Stimulated activated naive CD4-positive, alpha-beta T cell (primary cell): Measurements from ENCODE around the gene FUNDC2.
"Not testable (repeated sequence)": the region's sequence is repeated elsewhere in the genome, so short reads cannot be mapped to it uniquely, and the experiment has no call there.

ENCODE experiments used
- DNase-seq, 6 experiments: peaks; one replicate each; lab custom pipeline; 2025; lab: John Stamatoyannopoulos, UW

Gene FUNDC2, protein sequence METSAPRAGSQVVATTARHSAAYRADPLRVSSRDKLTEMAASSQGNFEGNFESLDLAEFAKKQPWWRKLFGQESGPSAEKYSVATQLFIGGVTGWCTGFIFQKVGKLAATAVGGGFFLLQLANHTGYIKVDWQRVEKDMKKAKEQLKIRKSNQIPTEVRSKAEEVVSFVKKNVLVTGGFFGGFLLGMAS

DNA sequence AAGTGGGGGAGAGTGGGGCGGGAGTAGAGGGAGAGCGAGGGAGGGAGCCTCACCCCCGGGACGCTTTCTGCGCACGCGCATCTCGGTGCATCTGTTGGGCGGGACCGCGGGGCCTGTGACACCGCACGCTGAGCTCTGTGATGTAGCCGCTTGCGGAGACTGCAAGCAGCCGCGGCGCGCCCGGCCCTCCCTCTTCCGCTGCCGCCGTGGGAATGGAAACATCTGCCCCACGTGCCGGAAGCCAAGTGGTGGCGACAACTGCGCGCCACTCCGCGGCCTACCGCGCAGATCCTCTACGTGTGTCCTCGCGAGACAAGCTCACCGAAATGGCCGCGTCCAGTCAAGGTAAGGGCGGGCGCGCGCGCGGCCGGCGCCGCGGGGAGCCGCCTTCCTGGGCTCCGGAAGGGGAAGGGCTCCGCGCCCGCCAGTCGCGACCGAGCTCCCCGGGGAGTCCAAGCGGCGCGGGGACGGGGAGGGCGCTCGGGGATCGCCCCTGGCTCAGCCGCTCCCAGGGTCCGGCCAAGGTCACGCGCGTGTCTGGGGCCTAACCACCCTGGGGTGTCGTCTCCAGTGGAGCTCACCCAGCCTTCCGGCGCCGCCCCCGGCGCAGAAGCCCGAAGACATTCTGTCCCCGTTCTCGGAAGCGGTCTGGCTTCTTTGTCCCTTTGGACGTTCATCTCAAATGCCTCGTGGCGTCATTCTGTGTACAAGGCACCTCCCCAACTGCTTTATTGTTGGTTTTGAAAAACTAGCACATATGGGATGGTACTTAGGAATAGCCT, at the start of gene FUNDC2:
TSS of gene FUNDC2 (plus strand) at position 118 of the 782 bp plus-strand sequence. CDS start at position 213, 95 bp downstream.
- DNase-seq = peak; percentile 82 to 93 (median 92)

DNA sequence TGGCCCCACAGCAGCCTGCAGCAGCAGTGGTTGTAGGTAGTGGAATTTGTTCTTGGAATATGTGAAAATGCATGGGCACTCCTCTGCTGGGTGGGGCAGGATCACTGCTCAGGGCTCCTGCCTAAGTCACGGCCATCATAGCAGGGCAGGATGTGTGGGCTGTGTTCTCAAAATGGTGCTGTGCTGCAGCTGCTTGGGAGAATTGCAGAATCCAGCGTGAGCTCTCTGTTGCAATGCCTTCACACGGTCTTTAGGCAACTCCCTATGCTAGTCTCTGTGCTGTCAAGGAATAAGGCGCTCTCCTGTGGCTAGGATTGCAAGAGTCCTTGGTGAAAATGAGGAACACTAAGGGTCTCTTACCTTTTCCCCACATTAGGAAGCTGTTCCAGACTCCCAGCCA, 47.0 kb upstream of the FUNDC2 start:
- DNase-seq = no peak

GRCh38 chrX:154980330-154981115, 46.1 kb upstream of the FUNDC2 start:
- DNase-seq = peak; percentile 47 to 81 (median 64)

- no peak for DNase-seq
These were observed 45.6 kb upstream of the FUNDC2 start for GRCh38 chrX:154981116-154981411.

DNA sequence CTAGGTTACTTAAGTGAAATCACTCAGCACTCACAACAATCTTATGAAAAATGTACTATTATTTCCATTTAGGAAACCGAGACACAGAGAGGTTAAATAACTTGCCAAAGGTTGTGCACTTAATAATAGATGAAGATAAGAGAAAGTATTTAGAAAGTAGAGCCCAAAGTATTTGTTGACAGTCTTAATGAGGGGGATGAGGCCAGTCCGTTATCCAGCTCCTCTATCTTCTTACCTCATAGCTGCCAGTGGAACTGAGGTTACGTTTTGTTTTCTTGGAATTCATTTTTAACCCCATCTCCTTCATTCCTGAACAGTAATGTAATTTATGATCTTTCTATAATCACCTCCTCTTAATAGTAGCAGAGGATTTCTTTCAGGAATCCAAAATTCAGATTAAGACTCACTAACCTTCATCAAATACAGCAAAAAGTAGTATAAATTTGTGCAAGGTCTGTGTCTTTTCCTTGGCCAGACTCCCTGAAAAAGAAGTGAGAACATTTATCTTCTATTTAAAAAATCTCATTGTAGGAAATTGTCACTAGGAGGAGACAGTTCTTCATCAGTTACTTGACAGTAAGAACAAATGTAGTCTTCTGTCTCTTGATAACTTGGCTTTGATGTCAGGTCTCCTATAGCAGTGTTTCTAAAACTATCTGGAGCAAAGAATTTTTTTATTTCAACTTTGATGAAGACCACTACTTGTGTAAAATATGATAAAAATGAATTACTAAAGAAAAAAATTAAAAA, 39.6 kb upstream of the FUNDC2 start:
- DNase-seq = peak in 2 of 6 experiments; percentile 1 to 2

- no peak for DNase-seq
These were observed 38.7 kb upstream of the FUNDC2 start for GRCh38 chrX:154987940-154988339.

DNA sequence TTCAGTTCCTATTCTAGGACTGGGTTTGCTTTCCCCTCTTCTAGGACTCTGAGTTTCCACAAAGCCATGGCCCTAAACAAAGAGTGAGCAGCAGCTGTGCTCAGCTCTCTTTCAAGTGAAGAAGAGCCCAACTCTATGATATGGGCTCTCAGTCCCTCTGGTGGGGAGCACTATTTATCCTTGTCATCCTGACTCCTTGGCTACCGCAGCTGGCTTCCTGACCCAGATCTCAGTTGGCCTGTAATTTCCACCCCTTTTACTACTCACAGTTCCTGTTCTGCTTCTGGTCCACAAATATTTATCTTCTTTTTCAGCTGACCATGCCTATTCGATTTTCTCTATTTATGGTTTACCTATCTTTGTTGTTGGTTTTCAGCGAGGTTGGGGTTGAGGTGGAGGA, 37.9 kb upstream of the FUNDC2 start:
- no peak for DNase-seq

DNA sequence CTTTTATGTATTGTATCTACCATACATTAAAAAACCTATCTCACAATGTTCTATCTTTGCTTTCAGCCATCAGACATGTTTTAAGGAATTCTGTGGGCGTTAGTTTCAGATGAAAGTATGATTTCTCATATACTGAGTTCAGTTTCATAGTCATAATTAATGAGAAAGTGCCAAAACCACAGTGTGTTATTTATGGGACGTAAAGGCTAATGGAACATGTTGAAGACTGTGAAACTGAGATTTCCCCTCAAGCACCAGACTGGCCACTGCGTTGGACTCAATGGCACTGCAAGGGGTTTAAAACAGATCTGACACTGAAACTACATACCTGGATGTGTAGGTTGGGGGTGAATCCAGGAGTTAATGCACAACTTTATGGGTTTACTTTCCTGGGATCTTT, 36.1 kb upstream of the FUNDC2 start:
- no peak for DNase-seq

- no peak for DNase-seq
These were observed 35.6 kb upstream of the FUNDC2 start for GRCh38 chrX:154991039-154991438.

DNA sequence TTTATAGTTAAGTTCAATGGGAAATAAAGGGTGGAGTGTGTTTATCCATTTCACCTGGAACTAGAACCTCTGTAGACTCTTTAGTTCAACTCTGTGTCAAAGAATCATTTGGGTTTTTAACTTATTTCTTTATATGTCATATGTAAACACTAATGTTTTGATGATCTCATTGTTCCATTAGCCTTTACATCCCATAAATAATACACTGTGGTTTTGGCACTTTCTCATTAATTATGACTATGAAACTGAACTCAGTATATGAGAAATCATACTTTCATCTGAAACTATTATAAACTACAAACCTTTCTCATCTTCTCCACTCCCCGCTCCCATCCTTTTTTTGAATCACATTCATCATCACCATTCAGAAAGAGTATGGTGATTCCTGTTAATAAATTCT, 35.2 kb upstream of the FUNDC2 start:
- no peak for DNase-seq

DNA sequence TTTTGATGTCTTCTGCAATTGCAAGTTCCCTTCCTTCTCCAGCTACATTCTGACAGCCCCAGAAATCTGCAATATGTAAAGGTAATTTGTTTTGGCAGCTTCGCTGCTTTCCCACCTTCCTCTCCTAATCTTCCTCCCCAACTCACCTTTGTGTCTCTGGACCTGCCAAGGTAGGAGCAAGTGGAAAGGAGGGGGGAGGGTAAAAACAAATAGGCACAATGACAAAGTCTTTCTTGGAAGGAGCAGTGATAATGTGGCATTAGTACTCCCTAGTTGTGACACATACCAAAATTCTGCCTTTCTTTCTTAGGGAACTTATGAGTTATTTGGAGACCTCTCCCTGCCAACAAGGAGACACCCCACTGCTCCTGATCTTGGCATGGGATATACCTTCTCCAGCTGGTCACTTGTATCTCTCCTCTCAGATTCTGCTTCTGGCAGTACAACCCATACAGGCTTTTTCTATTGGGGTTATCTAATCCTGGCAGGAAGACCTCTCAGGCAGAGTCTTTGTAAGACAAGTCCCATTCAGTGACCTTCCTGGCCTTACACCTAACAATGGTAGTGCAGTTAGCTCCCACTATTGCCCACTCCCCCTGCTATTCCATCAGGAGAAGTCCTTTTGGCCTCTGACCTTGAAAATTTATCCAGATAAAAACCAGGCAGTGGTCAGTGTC, 28.3 kb upstream of the FUNDC2 start:
- no peak for DNase-seq

DNA sequence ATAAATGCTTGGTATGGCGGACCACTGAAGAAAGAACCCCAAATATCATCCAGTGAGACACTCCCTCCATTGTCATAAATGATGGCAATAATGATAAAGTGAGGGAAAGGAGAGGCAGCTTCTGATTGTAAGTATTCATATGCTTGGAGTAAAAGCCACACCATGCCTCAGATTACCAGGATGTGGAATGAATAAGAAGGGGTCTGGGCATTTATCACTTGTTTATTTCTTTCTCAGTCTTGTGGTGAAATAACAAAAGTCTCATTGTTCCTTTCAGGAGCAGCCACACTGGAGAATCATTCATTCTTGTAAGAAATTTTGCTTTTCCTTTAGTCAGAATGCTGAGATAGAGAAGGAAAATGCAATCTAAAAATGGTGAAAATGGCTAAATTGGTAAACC, 25.8 kb upstream of the FUNDC2 start:
- no peak for DNase-seq

DNA sequence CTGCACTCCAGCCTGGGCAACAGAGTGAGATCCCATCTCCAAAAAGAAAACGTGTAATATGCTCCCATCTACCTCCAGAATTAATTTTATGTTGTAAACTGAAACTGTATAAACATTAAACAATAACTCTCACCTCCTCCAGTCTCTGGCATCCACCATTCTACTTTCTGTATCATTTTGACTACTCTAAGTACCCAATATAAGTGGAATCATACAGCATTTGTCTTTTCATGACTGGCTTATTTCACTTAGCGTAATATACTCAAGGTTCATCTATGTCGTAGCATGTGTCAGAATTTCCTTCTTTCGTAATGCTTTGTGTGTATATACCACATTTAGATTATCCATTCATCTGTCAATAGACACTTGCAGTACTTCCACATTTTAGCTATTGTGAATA, 24.8 kb upstream of the FUNDC2 start:
- no peak for DNase-seq

DNA sequence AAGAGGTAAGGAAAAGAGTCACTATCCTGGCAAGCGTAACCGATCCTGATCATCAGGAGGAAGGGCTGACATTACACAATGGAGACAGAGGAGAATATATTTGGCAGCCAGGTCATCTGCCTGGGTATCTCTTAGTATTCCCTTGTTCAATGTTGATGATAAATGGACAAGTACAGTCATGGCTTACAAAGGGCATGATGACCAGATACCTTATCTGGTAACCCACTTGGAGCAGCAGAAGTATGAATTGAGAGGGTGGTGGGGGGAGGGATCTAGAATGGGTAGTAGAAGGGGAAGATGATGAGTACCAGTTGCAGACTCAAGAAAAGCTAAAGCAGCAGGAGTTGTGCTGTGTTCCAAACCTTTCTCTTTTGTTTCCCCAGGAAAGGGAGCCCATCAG, 21.5 kb upstream of the FUNDC2 start:
- no peak for DNase-seq

DNA sequence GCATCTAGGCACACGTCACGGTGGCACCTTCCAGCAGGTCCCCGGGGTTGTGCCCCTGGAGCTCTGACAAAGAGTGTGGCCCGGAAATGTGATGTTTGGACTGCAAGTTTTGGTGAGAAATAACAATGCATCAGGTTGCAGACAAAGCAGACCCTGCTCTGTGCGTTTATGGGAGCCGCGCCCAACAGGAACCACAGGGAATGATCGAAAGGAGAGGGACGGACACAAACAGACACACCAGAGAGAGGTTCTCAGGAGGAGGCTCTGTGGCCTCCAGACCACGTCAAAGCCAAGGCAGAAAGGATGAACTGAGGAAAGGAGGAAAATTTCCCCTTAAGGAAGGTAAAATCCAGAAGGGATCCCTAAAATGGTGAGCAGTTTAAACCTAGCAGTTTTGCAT, 20.3 kb upstream of the FUNDC2 start:
- not testable (repeated sequence) for DNase-seq

DNA sequence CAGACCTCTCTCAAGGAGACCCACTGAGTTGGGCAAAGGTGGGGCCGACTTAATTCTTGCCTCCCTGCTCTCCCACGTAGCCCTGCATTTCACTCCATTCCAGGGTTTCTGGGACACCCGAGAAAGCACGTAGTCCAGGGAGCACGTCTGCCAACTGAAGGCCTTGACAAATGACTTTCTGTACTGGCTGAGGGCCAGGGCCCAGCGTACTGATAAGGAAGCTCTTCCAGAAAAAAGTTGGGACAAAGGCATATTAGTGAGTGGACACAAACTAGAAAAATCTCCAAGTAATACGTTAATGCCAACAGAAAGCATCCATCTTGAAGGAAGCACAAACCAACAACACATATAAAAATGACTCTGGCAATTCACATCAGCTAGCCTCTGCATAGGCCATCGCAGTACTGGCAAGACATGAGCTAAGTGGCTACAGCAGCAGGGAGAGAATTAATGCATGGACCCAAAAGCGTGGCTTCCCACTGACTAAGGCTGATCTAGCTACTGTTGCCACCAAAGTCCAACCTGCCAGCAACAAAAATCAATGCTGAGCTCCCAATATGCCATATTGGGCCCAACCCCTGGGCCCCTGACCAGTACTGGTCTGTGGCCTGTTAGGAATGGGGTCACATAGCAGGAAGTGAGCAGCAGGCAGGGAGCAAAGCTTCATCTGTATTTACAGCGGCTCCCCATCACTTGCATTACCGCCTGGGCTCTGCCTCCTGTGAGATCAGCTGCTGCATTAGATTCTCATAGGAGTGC, 19.6 kb upstream of the FUNDC2 start:
- not testable (repeated sequence) for DNase-seq

- not testable (repeated sequence) for DNase-seq
These were observed 18.1 kb upstream of the FUNDC2 start for GRCh38 chrX:155008578-155008977.

DNA sequence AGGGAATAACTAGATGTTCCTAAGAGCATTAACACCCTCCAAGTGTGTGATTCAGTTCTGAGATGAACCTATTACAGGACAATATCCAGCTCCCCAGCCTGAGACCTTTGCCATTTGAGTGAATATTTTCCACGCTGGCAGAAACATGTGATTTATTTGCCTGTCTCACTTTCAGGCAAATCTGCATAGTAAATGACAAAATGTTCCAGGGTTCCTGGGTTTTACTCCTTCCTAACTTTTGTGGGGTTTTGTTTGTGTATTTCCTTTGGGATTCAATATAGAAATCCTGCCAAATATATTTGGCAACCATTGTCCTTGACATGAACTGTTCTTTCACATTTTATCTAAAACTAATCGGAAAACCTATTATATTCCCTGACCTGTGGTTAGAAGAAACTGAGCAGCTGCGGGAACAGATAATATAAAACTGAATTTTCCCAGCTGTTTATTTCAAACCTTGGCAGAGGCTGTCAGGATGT, 16.6 kb upstream of the FUNDC2 start:
- DNase-seq = no peak

- DNase-seq = no peak
These were observed 6.1 kb upstream of the FUNDC2 start for GRCh38 chrX:155020591-155020990.

GRCh38 chrX:155022585-155022984, 4.1 kb upstream of the FUNDC2 start, which contains the start of gene F8:
TSS of gene F8 (minus strand) at chrX:155022723. CDS start at chrX:155022552, 171 bp downstream.
- no peak for DNase-seq
